NCI-H2081 (cell line): Measurements from ENCODE around the gene FXYD1.
"Not testable (repeated sequence)": the region's sequence is repeated elsewhere in the genome, so short reads cannot be mapped to it uniquely, and the experiment has no call there.

Experiments used
- DNase-seq, 2 experiments: peaks; one replicate each; lab custom pipeline; 2025; lab: John Stamatoyannopoulos, UW

Gene FXYD1

GRCh38 chr19:35138305-35138892 is at the start of gene FXYD1:
FXYD1 (plus strand) TSS chr19:35138824; CDS start chr19:35140080, 1,256 bp downstream.
- no peak for DNase-seq

DNA sequence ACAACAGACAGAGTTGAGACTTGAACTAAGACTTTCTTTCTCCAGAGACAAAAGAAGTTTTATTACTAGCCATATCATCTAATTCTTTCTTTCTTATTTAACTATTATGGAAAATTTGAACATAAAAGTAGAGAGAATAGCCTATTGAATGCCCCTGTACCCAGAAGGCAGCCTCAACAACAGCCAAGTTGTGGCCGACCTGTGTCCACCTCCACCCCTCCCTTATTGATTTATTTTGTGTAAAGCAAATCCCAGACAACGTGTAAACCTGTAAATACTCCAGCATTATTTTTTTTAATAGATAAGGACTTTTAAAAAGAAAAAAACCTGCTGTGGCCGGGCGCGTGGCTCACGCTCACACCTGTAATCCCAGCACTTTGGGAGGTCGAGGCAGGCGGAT is 49.1 kb upstream of the FXYD1 start:
- DNase-seq: no peak

DNA sequence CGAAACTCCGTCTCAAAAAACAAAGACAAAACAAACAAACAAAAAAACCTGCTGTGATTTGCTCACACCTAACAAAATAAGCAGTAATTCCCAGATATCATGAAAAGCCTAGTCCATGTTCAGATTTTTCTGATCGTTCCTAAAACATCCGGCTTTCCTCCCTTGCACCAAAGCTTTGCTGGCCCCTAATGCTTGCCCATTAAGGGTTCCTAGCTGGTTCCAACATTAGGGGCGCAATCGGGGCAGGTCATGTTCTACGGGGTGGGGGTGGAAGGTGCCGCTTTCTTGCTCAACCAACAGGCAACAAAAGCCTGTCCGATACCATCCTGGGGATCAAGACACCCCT is 48.5 kb upstream of the FXYD1 start:
- no peak for DNase-seq

DNA sequence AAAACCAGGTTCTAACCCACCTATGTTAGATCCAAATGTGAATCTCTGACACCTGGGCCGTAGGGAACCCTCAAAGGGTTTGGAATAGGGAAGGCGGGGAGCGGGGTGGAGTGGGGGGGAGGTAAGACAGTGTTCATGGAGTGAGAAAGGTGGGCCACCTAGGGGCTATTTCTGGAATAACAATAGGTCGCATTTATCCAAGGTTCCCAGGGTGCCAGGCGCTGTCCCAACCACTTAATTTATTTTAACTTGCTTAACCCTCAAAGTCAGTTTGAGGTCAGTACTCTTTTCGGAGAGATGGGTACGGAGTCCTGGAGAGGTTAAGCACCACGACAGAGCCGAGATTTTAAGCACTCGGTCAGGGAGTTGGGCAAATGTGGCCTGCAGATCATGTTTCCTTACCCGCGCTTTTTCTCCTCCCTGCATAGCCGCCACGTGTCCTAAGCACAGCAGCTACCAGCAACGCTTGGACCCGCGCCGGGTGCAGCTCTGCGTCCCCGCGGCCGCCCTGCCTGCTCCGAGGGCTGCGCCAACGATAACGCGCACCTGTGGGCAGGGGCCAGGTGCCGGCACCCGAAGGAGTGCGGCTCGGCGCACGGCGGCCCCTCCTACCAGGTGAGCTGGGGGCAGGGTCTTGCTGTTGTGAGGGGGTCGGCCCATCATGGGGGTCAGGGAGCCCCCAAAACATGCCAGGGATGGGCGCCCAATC is 48.0 kb upstream of the FXYD1 start:
- peak; percentile 31 to 36 for DNase-seq

GRCh38 chr19:35093430-35093829 is 45.2 kb upstream of the FXYD1 start:
- DNase-seq: no peak

- DNase-seq: no peak
Observed at GRCh38 chr19:35093941-35094647, 44.5 kb upstream of the FXYD1 start.

- DNase-seq: no peak
Observed at GRCh38 chr19:35094656-35095055, 44.0 kb upstream of the FXYD1 start.

- DNase-seq: no peak
Observed at GRCh38 chr19:35095667-35096368, 42.8 kb upstream of the FXYD1 start.

GRCh38 chr19:35098413-35099049 is 40.1 kb upstream of the FXYD1 start:
- DNase-seq: no peak

DNA sequence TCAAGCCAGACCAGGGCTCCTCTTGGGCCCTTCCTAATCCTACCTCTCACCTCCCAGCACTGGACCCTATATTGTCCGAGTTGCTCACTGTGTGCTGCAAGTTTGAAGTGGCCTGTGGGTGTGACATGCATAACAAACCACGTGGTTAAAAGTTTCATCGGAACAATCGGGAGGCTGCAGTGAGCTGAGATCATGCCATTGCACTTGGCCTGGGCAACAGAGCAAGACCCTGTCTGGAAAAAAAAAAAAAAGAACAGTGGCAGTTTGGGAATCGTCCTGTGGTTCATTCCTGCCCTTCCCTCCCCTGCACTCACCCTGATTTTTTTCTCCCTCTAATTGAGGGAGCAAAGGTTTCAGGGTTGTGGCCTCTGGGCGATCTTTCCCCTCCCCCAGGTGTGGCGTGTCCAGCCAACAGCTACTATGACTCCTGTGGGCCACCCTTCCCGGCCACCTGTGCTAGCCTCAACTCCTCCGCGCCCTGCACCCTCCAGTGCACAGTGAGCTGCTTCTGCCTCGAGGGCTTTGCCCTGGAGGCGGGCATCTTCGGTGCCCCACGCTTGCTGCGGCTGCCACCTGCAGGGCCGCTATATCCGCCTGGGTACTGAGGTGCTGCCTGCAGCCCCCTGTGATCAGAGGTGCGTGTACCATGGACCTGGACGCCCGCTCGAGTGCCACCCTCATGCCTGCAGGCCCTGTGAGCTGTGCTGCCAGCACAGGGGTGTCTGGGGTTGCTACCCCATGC is 39.3 kb upstream of the FXYD1 start:
- DNase-seq: no peak

- no peak for DNase-seq
Observed at GRCh38 chr19:35099897-35100275, 38.7 kb upstream of the FXYD1 start.

- DNase-seq: no peak
Observed at GRCh38 chr19:35100588-35101533, 37.8 kb upstream of the FXYD1 start.

- DNase-seq: not testable (repeated sequence)
Observed at GRCh38 chr19:35101949-35102348, 36.7 kb upstream of the FXYD1 start.

DNA sequence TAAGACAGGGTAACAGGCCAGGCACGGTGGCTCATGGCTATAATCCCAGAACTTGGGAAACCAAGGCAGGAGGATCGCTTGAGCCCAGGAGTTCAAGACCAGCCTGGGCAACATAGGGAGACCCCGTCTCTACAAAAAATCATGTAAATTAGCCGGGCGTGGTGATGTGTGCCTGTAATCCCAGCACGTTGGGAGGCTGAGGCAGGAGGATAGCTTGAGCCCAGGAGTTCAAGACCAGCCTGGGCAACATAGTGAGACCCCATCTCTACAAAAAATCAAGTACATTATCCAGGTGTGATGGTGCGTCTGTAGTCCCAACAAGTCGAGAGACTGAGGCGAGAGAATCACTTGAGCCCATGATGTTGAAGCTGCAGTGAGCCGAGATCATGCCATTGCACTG is 35.0 kb upstream of the FXYD1 start:
- not testable (repeated sequence) for DNase-seq

- DNase-seq: no peak
Observed at GRCh38 chr19:35104361-35104760, 34.3 kb upstream of the FXYD1 start.

GRCh38 chr19:35105047-35105410 is 33.6 kb upstream of the FXYD1 start:
- DNase-seq: no peak

- no peak for DNase-seq
Observed at GRCh38 chr19:35105411-35106290, 33.0 kb upstream of the FXYD1 start.

- DNase-seq: no peak
Observed at GRCh38 chr19:35106291-35106583, 32.4 kb upstream of the FXYD1 start.

- no peak for DNase-seq
Observed at GRCh38 chr19:35106898-35107541, 31.6 kb upstream of the FXYD1 start.
